Gastroesophageal sphincter (tissue), 3 donors: ENCODE measurements around the gene VSTM2L.

Experiments used
- POLR2A ChIP-seq, 2 donors: fragments of 450-650 bp; IDR thresholded peaks; one replicate each; pipeline ENCODE4 v1.6.1; 2017; ENCODE audit warnings: antibody characterized with exemption in 2 of 2, mild to moderate bottlenecking in 2 of 2, moderate library complexity in 1 of 2
- POLR2AphosphoS5 ChIP-seq: sonication (generic); formaldehyde crosslinking; IDR thresholded peaks from one replicate; pipeline ENCODE4 v1.6.1; 2017; ENCODE audit warnings: antibody characterized with exemption
- TF ChIP-seq, protein P1 (sequence below), 4 experiments: fragments of 200-600 bp in 2 of 4; fragments of 450-650 bp in 2 of 4; sonication (generic) in 1 of 4; IDR thresholded peaks; one replicate each; pipeline ENCODE4 v1.5.1; 2017 to 2019; ENCODE audit warnings: antibody characterized with exemption in 4 of 4, mild to moderate bottlenecking in 2 of 4, moderate library complexity in 2 of 4

DNA sequence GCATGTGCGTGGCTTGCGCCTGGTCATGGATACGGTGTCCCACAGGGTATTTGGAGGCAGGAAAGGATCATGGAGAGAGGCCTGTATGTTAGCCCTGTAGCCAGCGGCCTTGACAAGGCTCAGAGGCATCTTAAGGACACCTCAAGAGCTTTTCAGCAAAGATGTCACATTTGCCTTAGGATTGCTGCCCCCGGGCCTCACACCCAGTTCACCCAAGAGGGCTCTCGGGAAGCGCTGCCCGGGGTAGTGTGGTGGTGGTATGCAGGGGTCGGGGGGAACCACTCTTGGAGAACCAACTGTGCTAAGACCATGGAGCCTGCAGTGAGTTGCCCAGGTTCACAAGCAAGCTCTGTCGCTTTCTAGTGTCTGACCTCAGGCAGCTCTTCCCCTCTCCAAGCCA lies 36.9 kb upstream of the VSTM2L start:
- TF ChIP-seq, protein P1, sequence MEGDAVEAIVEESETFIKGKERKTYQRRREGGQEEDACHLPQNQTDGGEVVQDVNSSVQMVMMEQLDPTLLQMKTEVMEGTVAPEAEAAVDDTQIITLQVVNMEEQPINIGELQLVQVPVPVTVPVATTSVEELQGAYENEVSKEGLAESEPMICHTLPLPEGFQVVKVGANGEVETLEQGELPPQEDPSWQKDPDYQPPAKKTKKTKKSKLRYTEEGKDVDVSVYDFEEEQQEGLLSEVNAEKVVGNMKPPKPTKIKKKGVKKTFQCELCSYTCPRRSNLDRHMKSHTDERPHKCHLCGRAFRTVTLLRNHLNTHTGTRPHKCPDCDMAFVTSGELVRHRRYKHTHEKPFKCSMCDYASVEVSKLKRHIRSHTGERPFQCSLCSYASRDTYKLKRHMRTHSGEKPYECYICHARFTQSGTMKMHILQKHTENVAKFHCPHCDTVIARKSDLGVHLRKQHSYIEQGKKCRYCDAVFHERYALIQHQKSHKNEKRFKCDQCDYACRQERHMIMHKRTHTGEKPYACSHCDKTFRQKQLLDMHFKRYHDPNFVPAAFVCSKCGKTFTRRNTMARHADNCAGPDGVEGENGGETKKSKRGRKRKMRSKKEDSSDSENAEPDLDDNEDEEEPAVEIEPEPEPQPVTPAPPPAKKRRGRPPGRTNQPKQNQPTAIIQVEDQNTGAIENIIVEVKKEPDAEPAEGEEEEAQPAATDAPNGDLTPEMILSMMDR (IDR thresholded peaks at IDR 0.05), result no peak
- TF ChIP-seq POLR2AphosphoS5 (no peak), POLR2A (IDR thresholded peaks at IDR 0.05) (no peak)
